Esophagus muscularis mucosa (tissue), 4 donors: ENCODE results near the gene KRT86. TPM values are rescaled to one million over a fixed set of nuclear protein-coding genes. Genes with fewer than 3 reads are reported as not detected.

Experiments
- DNase-seq: peaks from one replicate; pipeline ENCODE4 v3.0.0-alpha.2; 2017; ENCODE audit errors: extremely low spot score
- H3K27ac ChIP-seq, 4 donors: fragments of 200-600 bp; sonication (generic); replicated peaks in 1 of 4; 1 replicate in 3 of 4; 2 replicates in 1 of 4; pipeline ENCODE4 v1.5.1; 2016 to 2019; ENCODE audit warnings: mild to moderate bottlenecking in 1 of 4
- H3K27me3 ChIP-seq, 4 donors: fragments of 200-600 bp; sonication (generic); one replicate each; pipeline versions ENCODE4 v1.5.1 to v1.6.0; 2016 to 2019
- H3K36me3 ChIP-seq, 4 donors: fragments of 200-600 bp; sonication (generic); one replicate each; pipeline ENCODE4 v1.5.1; 2016 to 2019
- H3K4me1 ChIP-seq, 4 donors: fragments of 200-600 bp; sonication (generic); one replicate each; pipeline ENCODE4 v1.5.1; 2016 to 2019
- H3K4me3 ChIP-seq, 4 donors: fragments of 200-600 bp; sonication (generic); 1 replicate in 2 of 4; 2 replicates in 2 of 4; pipeline ENCODE4 v1.5.1; 2016 to 2019; ENCODE audit warnings: mild to moderate bottlenecking in 4 of 4, moderate library complexity in 1 of 4
- H3K9me3 ChIP-seq, 4 donors: fragments of 200-600 bp; sonication (generic); 1 replicate in 3 of 4; 2 replicates in 1 of 4; pipeline ENCODE4 v1.5.1; 2016 to 2019
- CTCF ChIP-seq, 3 experiments: fragments of 200-600 bp in 2 of 3; fragments of 450-650 bp in 1 of 3; sonication (generic) in 2 of 3; IDR thresholded peaks; one replicate each; pipeline ENCODE4 v1.5.1; 2017 to 2019; ENCODE audit warnings: antibody characterized with exemption in 3 of 3, mild to moderate bottlenecking in 2 of 3, moderate library complexity in 1 of 3
- EP300 ChIP-seq: sonication (generic); formaldehyde crosslinking; IDR thresholded peaks from one replicate; pipeline ENCODE4 v1.6.1; 2017; ENCODE audit warnings: antibody characterized with exemption
- POLR2A ChIP-seq: fragments of 450-650 bp; IDR thresholded peaks from one replicate; pipeline ENCODE4 v1.6.1; 2017; ENCODE audit warnings: antibody characterized with exemption, moderate library complexity, mild to moderate bottlenecking, low read depth
- POLR2AphosphoS5 ChIP-seq, 2 donors: sonication (generic); formaldehyde crosslinking; IDR thresholded peaks; one replicate each; pipeline ENCODE4 v1.6.1; 2017; ENCODE audit warnings: antibody characterized with exemption in 2 of 2
- WGBS: methylation state at CpG from one replicate; pipeline ENCODE4 v1.1.5; 2018; 5-methylcytosine and 5-hydroxymethylcytosine counted together
- intact Hi-C: fragments of 100-400 bp; cut with DNase I; formaldehyde crosslinking; loops from one replicate; pipeline ENCODE4 v1.15.1; 2023
- total RNA-seq, 4 donors: library from RNA; depleted of rRNA; stranded (reverse); fragments of >200 nt; gene quantifications; one replicate each; pipeline versions ENCODE4 v1.1.0 to v1.2.1, GENCODE V29; 2016

KRT86 gene
- total RNA-seq, 4 donors from 2014 or later: 0.29 to 0.33 TPM; not detected in 2

- Histone ChIP-seq H3K9me3 (no peaks in the 10 kb centered on the region), H3K4me1 (peaks cover 20 to 34% (median 24%) of the 10 kb centered on the region in 4 donors), H3K4me3 (no peak overlapping the region), H3K27me3 (peaks cover 0 to 66% (median 21%) of the 10 kb centered on the region in 4 donors), H3K27ac (peak overlapping the region in 2 of 4 donors; percentile 10 to 30), H3K36me3 (no peaks in the 10 kb centered on the region)
- 68% methylated on average over 15 of the region's 16 CpGs for WGBS
- DNase-seq: no peak
- TF ChIP-seq POLR2AphosphoS5 (IDR thresholded peaks at IDR 0.05) (peak; percentile 9 to 29), EP300 (no peak)
- intact Hi-C loops: no loop called here
These were observed 42.9 kb upstream of the KRT86 start for GRCh38 chr12:52231305-52232202.

- Histone ChIP-seq H3K36me3 (no peaks in the 10 kb centered on the region), H3K4me1 (peaks cover 20 to 34% (median 24%) of the 10 kb centered on the region in 4 donors), H3K4me3 (peak overlapping the region in 2 of 4 donors; percentile 28 to 44), H3K27ac (peak overlapping the region in 2 of 4 donors; percentile 10 to 36), H3K9me3 (no peaks in the 10 kb centered on the region), H3K27me3 (peaks cover 0 to 66% (median 21%) of the 10 kb centered on the region in 4 donors)
- no peak for DNase-seq
- 68% methylated on average over 12 of the region's 12 CpGs for WGBS
- intact Hi-C loops: no loop called here
- no peak for TF ChIP-seq POLR2A
- no peak for TF ChIP-seq CTCF (IDR thresholded peaks at IDR 0.05)
- TF ChIP-seq POLR2AphosphoS5 (IDR thresholded peaks at IDR 0.05): no peak
- TF ChIP-seq EP300: no peak
These were observed 42.2 kb upstream of the KRT86 start for GRCh38 chr12:52232203-52232673.

- intact Hi-C loops: no loop called here
- Histone ChIP-seq H3K4me3 (peak within 1 kb of the TSS; percentile 17 to 44 (median 26)), H3K27me3 (peaks cover 0 to 66% (median 21%) of the 10 kb centered on the region in 4 donors), H3K4me1 (peaks cover 20 to 34% (median 24%) of the 10 kb centered on the region in 4 donors), H3K27ac (peak within 1 kb of the TSS in 2 of 4 donors; percentile 36 to 41), H3K9me3 (no peaks in the 10 kb centered on the region), H3K36me3 (no peaks in the 10 kb centered on the region)
- no peak for TF ChIP-seq CTCF (IDR thresholded peaks at IDR 0.05)
- TF ChIP-seq POLR2AphosphoS5 (IDR thresholded peaks at IDR 0.05): no peak
- no peak for TF ChIP-seq EP300
- no peak for TF ChIP-seq POLR2A
- DNase-seq: no peak
- WGBS: 10% methylated on average over 33 of the region's 58 CpGs
These were observed 41.6 kb upstream of the KRT86 start, which contains the start of gene KRT7 for GRCh38 chr12:52232674-52233461. Gene KRT7, plus strand, starts transcription at chr12:52233243. Its CDS starts 54 bp downstream, at chr12:52233297.

GRCh38 chr12:52233462-52234207 is 40.8 kb upstream of the KRT86 start:
- H3K4me1 ChIP-seq: peaks cover 20 to 34% (median 24%) of the 10 kb centered on the region in 4 donors
- H3K36me3 ChIP-seq: no peaks in the 10 kb centered on the region
- intact Hi-C loops: no loop called here
- no peaks in the 10 kb centered on the region for H3K9me3 ChIP-seq
- TF ChIP-seq POLR2AphosphoS5 (IDR thresholded peaks at IDR 0.05) (no peak), CTCF (IDR thresholded peaks at IDR 0.05) (no peak), EP300 (no peak), POLR2A (no peak)
- H3K27ac ChIP-seq: peak overlapping the region in 1 of 4 donors; percentile 41
- DNase-seq: no peak
- 32% methylated on average over 22 of the region's 40 CpGs for WGBS
- peaks cover 0 to 66% (median 21%) of the 10 kb centered on the region in 4 donors for H3K27me3 ChIP-seq
- H3K4me3 ChIP-seq: peak overlapping the region; percentile 17 to 44 (median 26)
